ENCODE results near the gene TLR9. TPM values are rescaled to one million over a fixed set of nuclear protein-coding genes. Genes with fewer than 3 reads are reported as not detected.

The TLR9 gene
- total RNA-seq, 3 donors from 2014 or later: 0.77 to 0.89 TPM; not detected in 1

GRCh38 chr3:52197499-52197841 is 28.0 kb downstream of the TLR9 start:
- DNase-seq (no peak), ATAC-seq (peak; percentile 15)
- H3K4me3 ChIP-seq: no peak overlapping the region
- intact Hi-C loops (cut with DNase I, micrococcal nuclease): no loop called here
- no peaks in the 10 kb centered on the region for H3K36me3 ChIP-seq (ENCODE audit: low read depth)
- H3K9me3 ChIP-seq: no peaks in the 10 kb centered on the region
- peaks cover 38% of the 10 kb centered on the region for H3K4me1 ChIP-seq (ENCODE audit: low read depth)
- TF ChIP-seq CTCF (IDR thresholded peaks at IDR 0.05): no peak

DNA sequence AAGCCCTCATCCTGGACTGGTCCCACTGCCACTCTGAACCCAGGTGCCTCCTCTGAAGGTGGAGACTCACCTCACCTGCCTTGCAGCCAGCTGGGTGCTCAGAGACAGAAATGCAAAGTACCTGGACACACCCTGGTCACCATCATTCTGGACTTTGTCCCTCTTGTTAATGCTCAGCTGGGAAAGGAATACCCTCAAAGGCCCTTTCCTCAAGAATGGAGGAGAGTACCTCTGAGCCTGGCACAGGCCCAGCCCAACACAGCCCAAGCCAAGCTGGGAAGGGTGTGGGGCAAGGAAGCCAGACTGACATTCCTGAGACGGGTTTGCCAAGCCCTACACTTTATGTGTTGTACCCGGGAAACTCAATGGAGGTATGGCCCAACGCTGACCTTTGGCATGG is 28.5 kb downstream of the TLR9 start:
- peaks cover 38% of the 10 kb centered on the region for H3K4me1 ChIP-seq (ENCODE audit: low read depth)
- intact Hi-C loops (cut with DNase I, micrococcal nuclease): no loop called here
- no peak overlapping the region for H3K4me3 ChIP-seq
- no peak for TF ChIP-seq CTCF (IDR thresholded peaks at IDR 0.05)
- peak; percentile 81 for ATAC-seq
- no peaks in the 10 kb centered on the region for H3K36me3 ChIP-seq (ENCODE audit: low read depth)
- peak; percentile 90 to 92 (median 92) for DNase-seq
- H3K9me3 ChIP-seq: no peaks in the 10 kb centered on the region

GRCh38 chr3:52195823-52196331 is 29.6 kb downstream of the TLR9 start:
- TF ChIP-seq CTCF (IDR thresholded peaks at IDR 0.05): no peak
- DNase-seq (peak in 1 of 3 donors; percentile 57), ATAC-seq (no peak)
- no peaks in the 10 kb centered on the region for H3K36me3 ChIP-seq (ENCODE audit: low read depth)
- peaks cover 38% of the 10 kb centered on the region for H3K4me1 ChIP-seq (ENCODE audit: low read depth)
- H3K9me3 ChIP-seq: no peaks in the 10 kb centered on the region
- H3K4me3 ChIP-seq: no peak overlapping the region
- intact Hi-C loops (cut with DNase I, micrococcal nuclease): no loop called here

DNA sequence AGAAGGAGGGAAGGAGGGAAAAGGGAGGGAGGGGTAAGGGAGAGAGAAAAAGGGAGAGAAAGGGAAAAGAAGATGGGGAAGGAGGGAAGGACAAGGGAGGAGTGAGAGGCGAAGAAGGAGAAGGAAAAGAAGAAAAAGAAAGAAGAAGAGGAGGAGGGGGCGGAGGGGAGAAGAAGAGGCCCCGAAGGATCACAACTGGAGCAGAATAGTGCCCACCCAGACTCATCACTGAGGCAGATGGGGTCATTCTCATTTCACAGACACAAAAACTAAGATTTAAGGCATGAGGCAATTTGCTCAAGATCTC is 30.2 kb downstream of the TLR9 start:
- H3K4me3 ChIP-seq: no peak overlapping the region
- H3K4me1 ChIP-seq (ENCODE audit: low read depth): peaks cover 39% of the 10 kb centered on the region
- DNase-seq: no peak
- intact Hi-C loops (cut with DNase I, micrococcal nuclease): no loop called here
- H3K9me3 ChIP-seq: no peaks in the 10 kb centered on the region
- TF ChIP-seq CTCF (IDR thresholded peaks at IDR 0.05): no peak
- ATAC-seq: no peak
- no peaks in the 10 kb centered on the region for H3K36me3 ChIP-seq (ENCODE audit: low read depth)

DNA sequence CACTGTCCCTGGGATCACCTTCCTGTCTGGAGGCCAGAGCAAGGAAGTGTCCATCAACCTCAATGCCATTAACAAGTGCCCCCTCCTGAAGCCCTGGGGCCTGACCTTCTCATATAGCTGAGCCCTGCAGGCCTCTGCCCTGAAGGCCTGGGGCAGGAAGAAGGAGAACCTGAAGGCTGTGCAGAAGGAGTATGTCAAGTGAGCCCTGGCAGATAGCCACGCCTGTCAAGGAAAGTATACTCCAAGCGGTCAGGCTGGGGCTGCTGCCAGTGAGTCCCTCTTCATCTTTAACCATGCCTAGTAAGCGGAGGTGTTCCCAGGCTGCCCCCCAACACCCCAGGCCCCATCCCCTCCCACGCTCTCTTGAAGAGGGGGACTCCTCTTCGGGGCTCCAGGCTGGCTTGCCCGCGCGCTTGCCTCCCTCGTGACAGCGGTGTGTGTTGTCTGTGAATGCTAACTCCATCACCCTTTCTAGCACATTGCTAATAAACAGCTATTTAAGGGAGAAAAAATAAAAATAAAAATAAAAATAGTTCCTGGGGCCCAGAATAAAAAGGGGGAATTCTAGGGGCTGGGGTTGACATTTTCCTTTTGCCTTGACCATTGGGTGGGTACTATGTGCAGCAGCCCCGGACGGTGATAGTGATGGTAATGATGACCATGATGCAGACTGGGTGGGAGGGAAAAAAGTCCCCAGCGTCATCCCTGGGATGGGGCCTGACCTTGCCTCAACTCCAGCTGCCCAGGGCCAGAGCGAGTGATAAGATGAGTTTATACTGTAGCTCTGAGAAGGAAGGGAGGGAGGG is 30.8 kb downstream of the TLR9 start:
- no peak for ATAC-seq
- peaks cover 36% of the 10 kb centered on the region for H3K4me1 ChIP-seq (ENCODE audit: low read depth)
- intact Hi-C loops (cut with DNase I, micrococcal nuclease): no loop called here

More for the DNA sequence above, 30.8 kb downstream of the TLR9 start:
- DNase-seq: peak; percentile 59 to 65 (median 64)
- Histone ChIP-seq H3K36me3 (ENCODE audit: low read depth) (no peaks in the 10 kb centered on the region), H3K4me3 (no peak overlapping the region), H3K9me3 (no peaks in the 10 kb centered on the region)
- no peak for TF ChIP-seq CTCF (IDR thresholded peaks at IDR 0.05)
